Measurements from ENCODE around the gene SRD5A2.

The SRD5A2 gene

DNA sequence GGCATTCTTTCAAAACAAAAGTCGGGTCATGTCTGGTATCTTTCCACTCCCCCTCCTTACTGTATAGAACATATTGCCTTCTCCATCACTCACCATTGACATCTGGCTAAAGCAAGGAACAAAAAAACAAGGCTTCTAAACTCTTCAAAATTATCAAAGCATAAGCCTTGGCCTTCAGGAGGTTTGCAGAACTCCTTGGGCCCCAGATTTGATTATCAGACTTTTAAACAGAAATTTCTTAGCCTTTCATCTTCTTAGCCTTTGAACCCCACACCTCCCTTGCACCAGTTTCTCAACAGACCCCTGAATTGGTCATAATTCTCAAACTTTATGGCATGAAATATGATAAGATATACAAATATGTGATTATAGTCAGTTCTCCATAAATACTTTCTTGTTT, 106.4 kb downstream of the SRD5A2 start:
- no peak for DNase-seq (ENCODE audit: low read depth, low spot score)
- no peaks in the 10 kb centered on the region for H3K9me3 ChIP-seq (ENCODE audit: control insufficient read depth, insufficient read depth, low read length)
- no peaks in the 10 kb centered on the region for H3K27me3 ChIP-seq (ENCODE audit: control insufficient read depth, insufficient read depth, low read length)
- WGBS (ENCODE audit: insufficient coverage, insufficient read length): no CpG with 5 or more reads among the region's 1 CpG
- H3K4me1 ChIP-seq (ENCODE audit: control insufficient read depth, insufficient read depth, low read length): no peaks in the 10 kb centered on the region
- H3K27ac ChIP-seq (ENCODE audit: low read length): no peak overlapping the region
- no peak overlapping the region for H3K4me3 ChIP-seq (ENCODE audit: low read length)
- no peaks in the 10 kb centered on the region for H3K36me3 ChIP-seq (ENCODE audit: control insufficient read depth, insufficient read depth, low read length)

All from iPS DF 6.9 (cell line).